IPS-18c (cell line): Measurements from ENCODE around the gene FLOT2.
"Not testable (repeated sequence)": the region's sequence is repeated elsewhere in the genome, so short reads cannot be mapped to it uniquely, and the experiment has no call there.

Experiments
- H3K4me3 ChIP-seq: 2 replicates; pipeline ENCODE4 v1.7.0; 2013; ENCODE audit warnings: low read depth, mild to moderate bottlenecking, low read length, moderate library complexity; ENCODE audit not compliant: insufficient read depth
- H3K9me3 ChIP-seq: one replicate; pipeline ENCODE4 v1.6.1; 2013; ENCODE audit warnings: mild to moderate bottlenecking, low read length, moderate library complexity; ENCODE audit not compliant: control insufficient read depth, insufficient read depth

The FLOT2 gene, protein sequence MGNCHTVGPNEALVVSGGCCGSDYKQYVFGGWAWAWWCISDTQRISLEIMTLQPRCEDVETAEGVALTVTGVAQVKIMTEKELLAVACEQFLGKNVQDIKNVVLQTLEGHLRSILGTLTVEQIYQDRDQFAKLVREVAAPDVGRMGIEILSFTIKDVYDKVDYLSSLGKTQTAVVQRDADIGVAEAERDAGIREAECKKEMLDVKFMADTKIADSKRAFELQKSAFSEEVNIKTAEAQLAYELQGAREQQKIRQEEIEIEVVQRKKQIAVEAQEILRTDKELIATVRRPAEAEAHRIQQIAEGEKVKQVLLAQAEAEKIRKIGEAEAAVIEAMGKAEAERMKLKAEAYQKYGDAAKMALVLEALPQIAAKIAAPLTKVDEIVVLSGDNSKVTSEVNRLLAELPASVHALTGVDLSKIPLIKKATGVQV

DNA sequence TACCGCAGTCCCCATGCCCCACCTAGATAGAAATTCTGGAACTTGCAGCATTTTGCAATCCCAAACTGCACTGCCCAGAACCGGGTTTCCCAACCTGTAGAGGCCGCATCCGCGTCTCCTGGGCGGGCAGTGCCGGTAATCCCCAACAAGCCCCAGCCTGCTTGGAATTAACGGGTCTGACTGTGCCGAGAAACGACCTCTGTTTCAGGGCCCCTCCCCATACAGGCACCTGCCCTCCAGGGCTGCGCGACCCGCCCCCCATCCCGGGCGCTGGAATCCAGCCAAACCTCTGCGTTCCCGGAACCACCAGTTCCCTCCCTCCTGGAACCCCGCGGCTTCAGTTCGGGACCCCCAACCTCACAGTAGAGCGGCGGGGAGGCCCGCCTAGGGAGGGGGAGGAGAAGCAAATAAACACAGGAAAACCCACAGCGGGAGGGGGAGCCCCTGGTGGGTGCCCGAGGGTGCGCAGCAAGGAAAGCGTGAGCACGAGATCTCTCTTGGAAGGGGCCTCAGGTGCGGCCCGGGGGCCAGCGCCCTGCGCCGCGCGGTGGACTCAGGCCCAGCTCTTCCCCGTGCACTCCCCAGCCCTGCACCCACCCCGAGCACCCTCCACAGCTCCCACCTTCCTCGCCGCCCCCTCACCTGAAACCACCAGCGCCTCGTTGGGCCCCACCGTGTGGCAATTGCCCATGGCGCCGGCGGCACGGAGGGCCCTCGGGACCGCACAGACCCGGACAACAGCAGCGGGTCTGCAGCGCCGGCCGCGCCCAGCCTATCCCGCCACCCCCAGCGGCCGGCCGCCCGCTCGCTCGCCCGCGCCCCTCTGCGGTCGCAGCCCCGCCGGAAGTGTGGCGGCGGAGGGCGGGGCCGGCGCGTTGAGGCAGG lies at the start of gene FLOT2:
Gene FLOT2 (minus strand): TSS at position 850 of the 885 bp plus-strand sequence. CDS start 159 bp downstream, at position 691.
- H3K9me3 ChIP-seq: no peaks in the 10 kb centered on the region
- peak within 1 kb of the TSS; percentile 92 for H3K4me3 ChIP-seq

DNA sequence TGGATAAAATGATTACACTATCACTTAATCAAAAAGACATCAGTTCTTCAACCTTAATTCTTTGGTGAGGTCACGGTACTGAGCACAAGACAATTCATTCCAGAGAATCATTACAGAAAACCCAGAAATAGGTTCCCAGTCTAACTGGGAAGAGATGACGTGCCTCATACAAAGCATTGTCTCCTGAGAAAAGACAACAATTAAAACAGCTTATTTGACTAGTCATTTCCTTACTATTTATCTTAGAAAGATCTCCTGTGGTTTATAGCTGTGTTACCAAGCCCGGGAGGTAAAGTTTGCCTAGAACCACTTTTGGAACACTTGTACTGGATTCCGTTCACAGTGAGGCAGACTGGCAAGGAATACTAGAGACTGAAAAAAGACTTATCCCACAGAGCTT lies 48.7 kb upstream of the FLOT2 start:
- Histone ChIP-seq H3K4me3 (no peak overlapping the region), H3K9me3 (no peaks in the 10 kb centered on the region)

DNA sequence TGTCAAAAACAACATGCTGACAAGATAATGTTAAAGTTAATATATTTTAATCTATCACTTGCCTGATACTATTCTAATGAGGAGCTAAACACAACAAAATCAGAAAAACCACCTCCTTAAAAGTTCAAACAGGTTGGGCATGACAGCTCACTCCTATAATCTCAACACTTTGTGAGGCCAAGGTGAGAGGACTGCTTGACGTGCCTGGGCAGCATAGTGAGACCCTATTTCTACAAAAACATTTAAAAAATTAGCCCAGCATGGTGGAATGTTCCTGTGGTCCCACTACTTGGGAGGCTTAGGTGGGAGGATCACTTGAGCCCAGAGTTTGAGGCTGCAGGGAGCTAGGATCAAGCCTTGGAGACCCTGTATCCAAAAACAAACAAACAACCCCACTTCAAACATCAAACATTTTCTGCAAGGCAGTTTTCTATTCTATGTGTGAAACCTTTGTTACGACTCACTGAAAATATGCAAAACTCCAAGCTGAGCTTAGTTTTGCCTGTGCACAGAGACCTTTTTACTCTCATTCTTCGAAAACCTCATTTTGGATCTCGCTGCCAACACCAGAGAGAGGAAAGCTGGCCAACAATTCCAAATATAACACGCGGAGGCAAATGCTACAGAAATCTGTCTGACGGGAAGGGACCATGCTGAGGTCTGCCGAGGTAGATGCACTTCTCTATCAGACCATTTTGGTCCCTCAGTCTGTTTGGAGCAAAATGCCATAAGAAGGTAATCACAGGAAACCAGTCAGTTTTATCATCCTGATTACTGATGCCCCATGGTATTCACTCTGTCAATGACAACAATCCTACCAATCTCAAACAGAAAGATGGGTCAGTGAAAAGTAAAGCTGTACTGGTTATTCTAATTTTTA lies 47.6 kb upstream of the FLOT2 start:
- H3K4me3 ChIP-seq: no peak overlapping the region
- H3K9me3 ChIP-seq: no peaks in the 10 kb centered on the region

DNA sequence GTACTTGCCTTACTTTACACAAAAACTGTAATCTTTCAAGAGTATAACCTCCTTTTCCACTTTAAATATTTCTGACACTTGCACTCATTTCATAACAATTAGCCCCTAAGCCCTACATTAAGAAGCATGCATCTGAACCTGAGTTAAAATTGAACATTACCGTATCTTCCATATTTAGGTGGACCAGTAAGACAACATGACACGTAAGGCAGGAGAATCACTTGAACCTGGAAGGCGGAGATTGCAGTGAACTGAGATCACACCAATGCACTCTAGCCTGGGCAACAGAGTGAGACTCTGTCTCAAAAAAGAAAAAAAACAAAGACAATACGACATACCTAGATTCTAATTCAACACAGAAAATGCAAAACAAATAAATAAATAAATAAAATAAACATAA lies 46.8 kb upstream of the FLOT2 start:
- Histone ChIP-seq H3K4me3 (no peak overlapping the region), H3K9me3 (no peaks in the 10 kb centered on the region)

DNA sequence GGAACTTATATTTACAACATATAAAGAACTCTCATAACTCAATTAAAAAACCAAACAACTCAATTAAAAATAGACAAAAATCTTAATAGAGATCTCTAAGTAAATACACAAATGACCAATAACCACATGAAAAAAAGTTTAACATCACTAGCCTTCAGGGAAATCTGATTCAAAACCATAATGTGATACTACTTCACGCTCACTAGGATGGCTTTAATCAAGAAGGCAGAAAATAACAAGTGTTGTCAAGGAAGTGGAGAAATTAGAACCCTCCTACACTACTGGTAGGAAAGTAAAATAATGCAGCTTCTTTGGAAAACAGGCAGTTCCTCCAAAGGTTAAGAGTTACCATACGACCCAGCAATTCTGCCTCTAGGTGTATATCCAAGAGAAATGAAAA lies 45.4 kb upstream of the FLOT2 start:
- H3K9me3 ChIP-seq: no peaks in the 10 kb centered on the region
- H3K4me3 ChIP-seq: no peak overlapping the region

DNA sequence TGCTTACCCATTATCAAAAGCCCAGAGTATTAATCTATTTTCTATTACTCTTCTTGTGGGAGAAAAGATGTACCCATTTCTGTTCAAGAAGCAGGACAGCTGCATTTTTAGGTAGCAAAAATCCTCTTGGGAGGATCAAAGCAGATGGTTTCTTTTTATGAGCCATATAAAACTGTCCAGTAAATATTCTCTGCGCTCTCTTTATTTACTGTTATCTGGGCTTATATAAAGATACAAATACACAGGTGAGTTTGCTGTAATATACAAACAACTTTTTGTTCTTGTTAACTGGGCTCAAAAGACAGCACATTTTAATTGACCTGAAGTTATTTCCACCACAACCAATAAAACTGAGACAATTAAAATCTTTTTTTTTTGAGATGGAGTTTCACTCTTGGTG lies 43.7 kb upstream of the FLOT2 start:
- Histone ChIP-seq H3K4me3 (no peak overlapping the region), H3K9me3 (no peaks in the 10 kb centered on the region)

DNA sequence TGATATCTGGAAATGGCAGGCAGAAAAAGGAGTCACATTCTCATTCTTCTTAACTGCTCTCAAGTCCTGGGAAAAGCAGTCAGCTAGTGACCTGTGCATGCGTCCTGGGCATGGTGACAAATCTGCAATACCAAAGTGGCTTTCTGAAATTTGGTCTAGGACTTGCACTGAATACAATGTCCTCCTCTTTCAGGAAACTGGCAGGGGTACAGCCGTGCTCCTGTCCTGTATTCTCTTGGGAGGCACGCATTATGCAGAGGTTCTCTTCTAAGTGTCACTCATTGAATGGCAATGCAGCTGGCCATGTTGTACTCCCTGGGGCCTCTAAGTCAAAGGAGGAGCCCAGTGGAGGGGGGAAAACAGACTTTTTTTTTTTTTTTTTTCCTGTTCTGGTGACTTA lies 43.1 kb upstream of the FLOT2 start:
- no peak overlapping the region for H3K4me3 ChIP-seq
- H3K9me3 ChIP-seq: no peaks in the 10 kb centered on the region

DNA sequence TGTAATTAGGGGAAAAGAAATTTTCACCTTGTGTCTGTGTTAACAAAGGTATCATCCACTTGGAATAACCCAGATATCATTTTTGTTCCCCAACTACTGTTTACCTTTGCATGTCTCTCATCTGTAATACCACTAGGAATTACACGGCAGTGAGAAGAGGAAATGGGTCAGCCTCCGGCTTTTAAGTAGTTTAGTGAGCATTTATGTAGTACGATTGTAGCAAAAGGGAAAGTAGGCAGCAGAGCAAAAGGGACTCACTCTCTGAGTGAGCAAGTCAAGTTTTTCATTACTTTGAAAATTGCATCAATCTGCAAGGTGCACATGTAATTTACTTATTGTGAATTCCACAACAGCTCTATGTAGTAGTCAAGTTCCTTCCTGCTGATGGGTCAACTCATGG lies 42.6 kb upstream of the FLOT2 start:
- H3K9me3 ChIP-seq: no peaks in the 10 kb centered on the region
- no peak overlapping the region for H3K4me3 ChIP-seq

DNA sequence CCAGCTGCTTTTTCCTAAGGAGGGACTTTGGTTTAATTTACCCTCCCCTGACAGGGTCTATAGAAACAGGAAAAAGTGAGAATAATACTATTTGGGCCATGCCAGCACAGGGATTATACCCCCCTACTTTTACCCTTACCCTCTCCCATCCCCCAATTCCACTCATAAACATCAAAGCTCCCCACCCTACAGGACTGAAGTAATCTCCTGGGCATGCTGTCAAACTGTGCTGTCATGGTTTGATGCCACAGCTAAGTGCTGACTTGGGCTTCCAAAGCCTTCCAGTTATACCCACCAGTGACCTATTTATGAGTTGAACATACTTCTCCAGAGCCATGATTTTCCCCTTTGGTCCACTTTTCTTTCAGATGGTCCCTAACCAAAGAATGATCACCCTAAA lies 41.0 kb upstream of the FLOT2 start:
- H3K4me3 ChIP-seq: no peak overlapping the region
- no peaks in the 10 kb centered on the region for H3K9me3 ChIP-seq

DNA sequence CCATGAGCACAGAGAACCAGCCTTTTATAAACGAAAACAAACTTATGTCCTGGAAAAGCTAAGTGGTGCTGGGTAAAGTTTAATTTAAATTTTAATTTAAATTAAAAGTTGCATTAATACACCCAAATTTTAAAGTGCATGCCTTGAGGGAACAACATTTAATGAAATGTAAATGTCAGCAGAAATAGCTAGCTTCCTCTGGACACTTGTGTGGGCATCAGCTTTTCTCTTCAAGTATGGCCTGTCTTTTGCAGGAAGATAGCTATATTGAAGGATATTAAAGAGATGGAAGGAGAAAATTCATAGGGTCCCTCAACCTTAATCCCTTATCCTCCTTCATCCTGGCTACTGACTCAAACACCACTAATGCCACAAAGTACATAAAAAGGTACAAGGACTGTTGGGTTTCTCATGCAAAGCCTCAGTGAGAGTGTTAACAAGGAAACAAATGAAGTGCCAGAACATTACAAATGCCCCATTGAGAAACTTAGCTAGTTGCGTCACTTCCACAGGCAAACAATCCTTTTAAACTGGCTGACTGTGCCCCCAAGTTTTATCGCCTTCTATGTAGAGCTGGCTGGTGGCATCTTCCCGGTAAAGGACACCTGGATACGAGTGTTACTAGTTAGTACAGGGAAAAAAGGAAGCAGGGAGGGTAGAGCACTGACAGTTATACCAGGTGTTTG lies 39.7 kb upstream of the FLOT2 start:
- no peak overlapping the region for H3K4me3 ChIP-seq
- H3K9me3 ChIP-seq: no peaks in the 10 kb centered on the region

DNA sequence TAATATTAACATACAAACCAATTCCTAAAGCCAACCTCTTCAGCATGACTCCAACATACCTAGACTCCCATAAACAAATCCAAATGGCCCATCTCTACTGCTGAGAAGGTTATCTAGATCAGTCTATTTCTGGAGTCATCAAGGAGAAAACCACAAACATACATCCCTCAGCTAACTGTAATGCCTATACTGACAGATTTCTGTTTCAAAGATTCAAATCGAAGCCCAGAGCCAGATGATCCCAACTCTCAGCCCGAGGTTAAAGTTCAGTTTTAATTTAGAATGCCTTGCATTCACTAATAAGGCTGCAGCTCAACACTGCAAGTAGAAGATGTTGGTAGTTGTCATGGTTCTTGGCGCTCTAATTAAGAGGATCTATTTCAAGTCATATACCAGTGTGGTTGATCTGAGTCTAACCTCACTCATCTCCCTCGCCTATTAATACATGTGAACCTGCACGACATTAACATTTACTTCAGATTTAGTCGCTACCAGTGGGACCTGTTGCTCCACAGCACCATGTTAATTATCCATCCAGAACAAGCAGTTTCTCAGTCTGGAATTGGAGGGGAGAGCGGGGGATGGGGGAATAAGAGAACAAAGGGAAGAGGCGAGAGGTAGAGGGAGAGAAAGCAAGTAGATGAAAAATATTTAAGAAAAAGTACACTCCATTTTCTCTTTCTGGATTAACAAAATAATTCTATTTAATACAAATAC lies 38.4 kb upstream of the FLOT2 start:
- Histone ChIP-seq H3K4me3 (no peak overlapping the region), H3K9me3 (no peaks in the 10 kb centered on the region)

DNA sequence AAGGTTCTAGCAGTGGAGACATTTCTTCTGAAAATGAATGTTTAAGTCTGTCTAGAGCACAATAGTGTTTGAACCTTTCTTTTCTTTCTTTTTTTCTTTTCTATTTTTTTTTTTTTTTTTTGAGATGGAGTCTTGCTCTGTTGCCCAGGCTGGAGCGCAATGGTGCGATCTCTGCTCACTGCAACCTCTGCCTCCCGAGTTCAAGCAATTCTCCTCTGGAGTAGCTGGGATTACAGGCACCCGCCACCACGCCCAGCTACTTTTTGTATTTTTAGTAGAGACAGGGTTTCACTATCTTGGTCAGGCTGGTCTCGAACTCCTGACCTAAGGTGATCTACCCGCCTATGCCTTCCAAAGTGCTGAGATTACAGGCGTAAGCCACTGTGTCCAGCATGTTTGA lies 37.0 kb upstream of the FLOT2 start:
- not testable (repeated sequence) for H3K4me3 ChIP-seq, H3K9me3 ChIP-seq

DNA sequence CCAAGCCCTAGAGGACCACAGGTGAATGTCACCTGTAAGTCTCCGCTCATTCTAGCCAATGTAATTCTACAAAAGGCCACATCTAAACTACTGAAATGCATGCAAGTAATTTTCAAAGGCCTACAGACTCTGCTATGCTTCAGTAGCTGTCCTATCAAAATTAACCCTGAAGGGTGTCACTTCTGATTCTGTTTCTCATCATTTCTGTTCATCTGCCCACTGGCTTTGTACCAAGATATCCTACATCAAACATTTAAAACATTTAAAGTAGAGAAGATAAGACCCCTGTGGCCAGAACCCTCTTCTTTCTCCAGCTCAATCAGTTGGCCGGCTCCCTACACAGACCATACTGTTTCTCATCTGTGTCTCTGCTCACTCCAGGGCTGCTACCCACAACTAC lies 32.3 kb upstream of the FLOT2 start:
- H3K9me3 ChIP-seq: no peaks in the 10 kb centered on the region
- no peak overlapping the region for H3K4me3 ChIP-seq

DNA sequence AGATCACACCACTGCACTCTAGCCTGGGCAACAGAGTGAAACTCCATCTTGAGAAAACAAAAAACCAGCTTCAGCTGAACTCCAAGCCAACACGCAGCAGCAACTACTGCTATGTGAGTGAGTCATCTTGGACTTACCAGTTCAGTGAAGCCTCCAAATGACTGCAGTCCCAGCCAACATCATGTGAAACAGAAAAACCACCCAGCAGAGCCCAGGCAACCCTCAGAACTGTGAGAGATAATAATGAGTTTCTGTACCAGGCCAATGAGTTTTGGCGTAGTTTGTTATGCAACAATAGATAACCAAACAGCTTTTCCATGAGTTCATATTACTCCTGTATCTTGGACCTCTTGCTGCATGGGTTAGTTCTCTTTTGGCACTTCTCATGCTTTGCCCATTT lies 30.5 kb upstream of the FLOT2 start:
- no peak overlapping the region for H3K4me3 ChIP-seq

DNA sequence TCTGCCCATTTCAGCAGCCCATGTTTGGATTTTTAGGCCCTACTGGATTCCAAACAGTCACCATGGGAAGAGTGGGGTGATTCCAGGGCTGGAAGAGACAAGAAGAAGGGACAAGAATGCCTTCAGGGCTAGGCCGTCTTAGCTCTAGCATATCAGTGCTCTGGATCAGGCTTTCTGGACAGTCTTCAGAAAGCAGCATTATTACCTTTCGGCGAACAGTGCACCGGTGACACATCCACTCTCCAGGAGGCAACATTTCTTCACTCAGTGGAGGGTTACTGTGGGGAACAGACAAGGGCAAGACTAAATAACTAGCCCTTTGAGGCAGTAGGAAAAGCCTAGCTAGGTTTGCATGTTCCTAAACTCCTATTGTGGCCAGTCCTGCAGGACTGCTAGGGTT lies 29.3 kb upstream of the FLOT2 start:
- no peak overlapping the region for H3K4me3 ChIP-seq
- H3K9me3 ChIP-seq: no peaks in the 10 kb centered on the region

More for the DNA sequence above, 30.5 kb upstream of the FLOT2 start:
- H3K9me3 ChIP-seq: no peaks in the 10 kb centered on the region

DNA sequence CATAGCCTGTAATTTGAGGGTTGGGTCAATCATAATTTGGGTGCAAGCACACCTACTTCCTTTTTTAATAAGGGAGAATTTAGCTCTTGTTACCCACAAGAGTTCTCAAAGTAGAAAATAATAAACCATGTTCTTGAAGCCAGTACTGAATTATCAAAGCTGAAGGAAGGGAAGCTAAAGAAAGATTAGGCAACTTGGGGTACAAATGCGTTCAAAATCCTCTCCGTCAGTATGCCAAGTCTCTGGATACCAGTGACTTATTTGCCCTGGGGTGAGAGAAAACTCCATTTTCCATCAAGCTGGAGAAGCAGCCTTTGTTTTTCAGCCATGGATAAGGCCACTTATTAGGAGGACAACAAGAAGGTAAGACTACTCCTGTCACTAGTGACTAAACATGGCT lies 28.8 kb upstream of the FLOT2 start:
- Histone ChIP-seq H3K9me3 (no peaks in the 10 kb centered on the region), H3K4me3 (no peak overlapping the region)
